H1 (cell line): ENCODE results near the gene ANKH. TPM values are rescaled to one million over a fixed set of nuclear protein-coding genes. Genes with fewer than 3 reads are reported as not detected.

Experiments used
- CTCF ChIA-PET: fragments of 300-600 bp; sonication (Branson Sonifier 250); formaldehyde crosslinking; loops from one replicate; lab custom pipeline; 2021; ENCODE audit not compliant: partially characterized antibody; lab: Charles Lee
- POLR2A ChIA-PET: fragments of 300-600 bp; sonication (Branson Sonifier 250); formaldehyde crosslinking; loops from one replicate; lab custom pipeline; 2021; ENCODE audit warnings: inconsistent platforms; ENCODE audit not compliant: partially characterized antibody; lab: Charles Lee
- DNase-seq, 2 experiments: peaks; one replicate each; pipeline versions ENCODE4 v3.0.0 to v3.0.0-alpha.2; 2010 to 2022; ENCODE audit warnings: low spot score in 2 of 2, low read depth in 1 of 2, mixed read lengths in 1 of 2
- FAIRE-seq: peaks from 2 replicates; lab custom pipeline; 2011; peaks lifted over from hg19 to GRCh38; lab: Jason Lieb, UNC
- H2AFZ ChIP-seq: 2 replicates; pipeline ENCODE4 v1.8.1; 2012; ENCODE audit warnings: low read length, inconsistent platforms
- H2AK5ac ChIP-seq: 2 replicates; pipeline ENCODE4 v1.6.1; 2013; ENCODE audit warnings: low read depth, low read length
- H2BK120ac ChIP-seq: replicated peaks from 2 replicates; pipeline ENCODE3; 2013; ENCODE audit warnings: low read depth, low read length, inconsistent platforms
- H2BK12ac ChIP-seq: 2 replicates; pipeline ENCODE4 v1.6.1; 2013; ENCODE audit warnings: low read depth, low read length
- H2BK15ac ChIP-seq: 2 replicates; pipeline ENCODE4 v1.6.1; 2013; ENCODE audit warnings: low read length
- H2BK20ac ChIP-seq: 2 replicates; pipeline ENCODE4 v1.6.1; 2013; ENCODE audit warnings: low read length
- H2BK5ac ChIP-seq: 2 replicates; pipeline ENCODE4 v1.6.1; 2013; ENCODE audit warnings: low read depth, low read length
- H3K14ac ChIP-seq: 2 replicates; pipeline ENCODE4 v1.6.1; 2013; ENCODE audit warnings: inconsistent platforms; ENCODE audit not compliant: insufficient read length
- H3K18ac ChIP-seq: 2 replicates; pipeline ENCODE4 v1.6.1; 2013; ENCODE audit warnings: low read length; ENCODE audit errors: extremely low read depth
- H3K23ac ChIP-seq: 2 replicates; pipeline ENCODE4 v1.6.1; 2013; ENCODE audit warnings: inconsistent platforms; ENCODE audit not compliant: insufficient read length
- H3K23me2 ChIP-seq: 2 replicates; pipeline ENCODE4 v1.6.1; 2013; ENCODE audit warnings: low read depth, low read length
- H3K27ac ChIP-seq: 2 replicates; pipeline ENCODE4 v1.6.1; 2011; ENCODE audit warnings: low read depth, low read length, inconsistent platforms
- H3K27me3 ChIP-seq, 4 experiments: replicated peaks in 1 of 4; 1 replicate in 1 of 4; 2 replicates in 3 of 4; pipeline versions ENCODE4 v1.6.1 to v1.8.1; 2011 to 2013; ENCODE audit warnings: low read length in 3 of 4, mild to moderate bottlenecking in 3 of 4, inconsistent platforms in 2 of 4, mixed read lengths in 2 of 4, moderate library complexity in 1 of 4; ENCODE audit not compliant: control insufficient read depth in 3 of 4, insufficient read depth in 3 of 4; ENCODE audit errors: extremely low read depth in 1 of 4
- H3K36me3 ChIP-seq, 4 experiments: 2 replicates each; pipeline versions ENCODE4 v1.6.1 to v1.8.1; 2011 to 2013; ENCODE audit warnings: mild to moderate bottlenecking in 4 of 4, low read length in 3 of 4, moderate library complexity in 2 of 4, control low read depth in 1 of 4, inconsistent platforms in 1 of 4; ENCODE audit not compliant: insufficient read depth in 4 of 4, control insufficient read depth in 2 of 4
- H3K4ac ChIP-seq: replicated peaks from 2 replicates; pipeline ENCODE3; 2013; ENCODE audit warnings: low read length, low read depth, mixed read lengths, inconsistent platforms; ENCODE audit not compliant: insufficient read length
- H3K4me1 ChIP-seq, 4 experiments: replicated peaks in 1 of 4; 1 replicate in 1 of 4; 2 replicates in 3 of 4; pipeline versions ENCODE4 v1.6.1 to v1.8.1; 2011 to 2013; ENCODE audit warnings: low read length in 3 of 4, inconsistent platforms in 2 of 4, mixed read lengths in 1 of 4; ENCODE audit not compliant: insufficient read depth in 4 of 4, control insufficient read depth in 3 of 4
- H3K4me2 ChIP-seq, 2 experiments: 2 replicates each; pipeline versions ENCODE4 v1.6.1 to v1.8.1; 2011 to 2013; ENCODE audit warnings: low read depth in 2 of 2, low read length in 2 of 2, control low read depth in 1 of 2, inconsistent platforms in 1 of 2, mild to moderate bottlenecking in 1 of 2; ENCODE audit not compliant: insufficient read depth in 1 of 2
- H3K4me3 ChIP-seq, 4 experiments: fragments of 200-600, 300-600 bp in 1 of 4; sonication (generic), shearing (Covaris generic), sonication (Bioruptor Twin) in 1 of 4; 2 replicates each; pipeline versions ENCODE4 v1.5.1 to v1.8.1; 2011 to 2016; ENCODE audit warnings: low read length in 4 of 4, low read depth in 3 of 4, control low read depth in 2 of 4, inconsistent platforms in 2 of 4, mild to moderate bottlenecking in 2 of 4, mixed read lengths in 1 of 4, moderate library complexity in 1 of 4; ENCODE audit not compliant: insufficient read depth in 2 of 4; ENCODE audit errors: extremely low read depth in 1 of 4
- H3K56ac ChIP-seq: replicated peaks from 2 replicates; pipeline ENCODE3; 2013; ENCODE audit warnings: low read depth, mild to moderate bottlenecking, mixed read lengths, low read length, inconsistent platforms; ENCODE audit not compliant: insufficient read length
- H3K79me1 ChIP-seq: 2 replicates; pipeline ENCODE4 v1.6.1; 2013; ENCODE audit warnings: low read depth, low read length, control low read depth
- H3K79me2 ChIP-seq, 2 experiments: 2 replicates each; pipeline versions ENCODE4 v1.6.1 to v1.8.1; 2012 to 2013; ENCODE audit warnings: low read length in 2 of 2, mild to moderate bottlenecking in 2 of 2, inconsistent platforms in 1 of 2; ENCODE audit not compliant: insufficient read depth in 2 of 2, control insufficient read depth in 1 of 2
- H3K9ac ChIP-seq, 4 experiments: replicated peaks in 1 of 4; 1 replicate in 1 of 4; 2 replicates in 3 of 4; pipeline versions ENCODE4 v1.6.1 to v1.8.1; 2011 to 2013; ENCODE audit warnings: low read depth in 3 of 4, low read length in 3 of 4, control low read depth in 2 of 4, mild to moderate bottlenecking in 2 of 4, moderate library complexity in 2 of 4, inconsistent platforms in 1 of 4; ENCODE audit errors: extremely low read depth in 1 of 4
- H3K9me3 ChIP-seq, 2 experiments: 2 replicates each; pipeline versions ENCODE4 v1.6.1 to v1.8.1; 2012 to 2013; ENCODE audit warnings: mild to moderate bottlenecking in 2 of 2, moderate library complexity in 2 of 2, control low read depth in 1 of 2, inconsistent platforms in 1 of 2, low read depth in 1 of 2, low read length in 1 of 2, mixed read lengths in 1 of 2; ENCODE audit not compliant: insufficient read depth in 2 of 2
- H4K20me1 ChIP-seq, 2 experiments: replicated peaks in 1 of 2; 2 replicates each; pipeline versions ENCODE3 to v1.8.1; 2011 to 2013; ENCODE audit warnings: inconsistent platforms in 2 of 2, low read length in 2 of 2, mild to moderate bottlenecking in 1 of 2; ENCODE audit not compliant: insufficient read depth in 2 of 2, control insufficient read depth in 1 of 2
- H4K5ac ChIP-seq: 2 replicates; pipeline ENCODE4 v1.6.1; 2013; ENCODE audit warnings: low read length, low read depth, mixed read lengths, inconsistent platforms; ENCODE audit not compliant: insufficient read length
- H4K8ac ChIP-seq: 2 replicates; pipeline ENCODE4 v1.8.0; 2013; ENCODE audit warnings: mild to moderate bottlenecking, moderate library complexity, low read length, inconsistent platforms; ENCODE audit not compliant: insufficient read depth; ENCODE audit errors: extremely low read depth
- H4K91ac ChIP-seq: replicated peaks from 2 replicates; pipeline ENCODE3; 2013; ENCODE audit warnings: low read length, mixed read lengths, inconsistent platforms; ENCODE audit not compliant: insufficient read length
- CHD1 ChIP-seq: IDR thresholded peaks from 2 replicates; pipeline ENCODE4 v1.6.1; 2012; ENCODE audit warnings: low read depth, low read length, improper control_type of control experiment
- CHD2 ChIP-seq: IDR thresholded peaks from 2 replicates; pipeline ENCODE4 v1.6.1; 2012; ENCODE audit warnings: low read length, improper control_type of control experiment
- CREB1 ChIP-seq: IDR thresholded peaks from 2 replicates; pipeline ENCODE4 v1.6.1; 2012; ENCODE audit warnings: inconsistent platforms
- POU5F1 ChIP-seq: IDR thresholded peaks from 2 replicates; pipeline ENCODE4 v1.6.1; 2011; ENCODE audit warnings: low read depth, mild to moderate bottlenecking, low read length, moderate library complexity
- RAD21 ChIP-seq, 2 experiments: IDR thresholded peaks in 1 of 2; conservative IDR thresholded peaks in 1 of 2; 2 replicates each; pipeline ENCODE4 v1.6.1; 2011; ENCODE audit warnings: low read depth in 2 of 2, low read length in 2 of 2, improper control_type of control experiment in 1 of 2, inconsistent platforms in 1 of 2, mild to moderate bottlenecking in 1 of 2, moderate library complexity in 1 of 2
- RNF2 ChIP-seq: fragments of 200-900, 300-1000 bp; sonication (generic); IDR thresholded peaks from 2 replicates; pipeline ENCODE4 v1.7.1; 2016; ENCODE audit warnings: borderline replicate concordance, low read depth, mild to moderate bottlenecking, antibody characterized with exemption, low read length; ENCODE audit not compliant: poor library complexity, severe bottlenecking; ENCODE audit errors: missing control alignments
- RXRA ChIP-seq: IDR thresholded peaks from 2 replicates; pipeline ENCODE4 v1.6.1; 2011; ENCODE audit warnings: low read depth, mild to moderate bottlenecking, low read length, moderate library complexity; ENCODE audit not compliant: insufficient read depth
- SIRT6 ChIP-seq: IDR thresholded peaks from one replicate; pipeline ENCODE4 v1.7.1; 2012; ENCODE audit warnings: low read length, inconsistent platforms
- SP2 ChIP-seq: IDR thresholded peaks from 2 replicates; pipeline ENCODE4 v1.6.1; 2012; ENCODE audit warnings: mild to moderate bottlenecking, low read length, inconsistent platforms
- TAF1 ChIP-seq: IDR thresholded peaks from 2 replicates; pipeline ENCODE4 v1.6.1; 2011; ENCODE audit warnings: mild to moderate bottlenecking, low read depth, low read length
- TAF7 ChIP-seq: optimal IDR thresholded peaks from 2 replicates; pipeline ENCODE3; 2011; ENCODE audit warnings: low read depth, mild to moderate bottlenecking, inconsistent platforms, low read length, moderate library complexity, borderline replicate concordance
- WGBS, 2 experiments: shearing (Covaris generic) in 1 of 2; methylation state at CpG; one replicate each; pipeline versions ENCODE4 v1.1.6 to v1.1.7; 2013 to 2015; ENCODE audit warnings: low lambda C conversion rate in 2 of 2, mixed read lengths in 2 of 2, inconsistent platforms in 1 of 2, low coverage in 1 of 2, missing lambda C conversion rate in 1 of 2; ENCODE audit not compliant: insufficient replicate concordance in 2 of 2, insufficient coverage in 1 of 2, insufficient read length in 1 of 2; ENCODE audit errors: extremely low coverage in 1 of 2, missing lambda C conversion rate in 1 of 2; 5-methylcytosine and 5-hydroxymethylcytosine counted together
- polyA plus RNA-seq, 7 experiments: library from polyadenylated mRNA; depleted of rRNA in 3 of 7; stranded (reverse) in 5 of 7; unstranded in 2 of 7; fragments of >200 nt in 5 of 7; fragments of 200-250 nt in 2 of 7; gene quantifications; 1 replicate in 5 of 7; 2 replicates in 1 of 7; 4 replicates in 1 of 7; pipeline versions ENCODE4 v1.2.1 to v1.2.3, GENCODE V29; 2011 to 2013; ENCODE audit warnings: missing spikeins in 2 of 7, mixed read lengths in 2 of 7
- total RNA-seq: library from RNA; stranded (reverse); fragmentation: NEBNext Ultra II Directional; extraction: Animal tissue kit (Norgen Biotek cat#: 25700); gene quantifications from 2 replicates; pipeline ENCODE4 v1.2.1, GENCODE V29; 2021
- TF ChIP-seq, protein P1 (sequence below), 3 experiments: IDR thresholded peaks; 1 replicate in 2 of 3; 2 replicates in 1 of 3; pipeline versions ENCODE4 v1.5.1 to v1.6.1; 2011; ENCODE audit warnings: low read length in 3 of 3, mild to moderate bottlenecking in 3 of 3, inconsistent platforms in 2 of 3, low read depth in 1 of 3, moderate library complexity in 1 of 3; ENCODE audit not compliant: insufficient read depth in 1 of 3; ENCODE audit errors: control extremely low read depth in 1 of 3

ANKH gene
- total and polyA plus RNA-seq, 2 of the 8 experiments (the other 6 are each of a cell fraction or from before 2014, with no cell fraction given): 5.3 to 13.0 TPM

DNA sequence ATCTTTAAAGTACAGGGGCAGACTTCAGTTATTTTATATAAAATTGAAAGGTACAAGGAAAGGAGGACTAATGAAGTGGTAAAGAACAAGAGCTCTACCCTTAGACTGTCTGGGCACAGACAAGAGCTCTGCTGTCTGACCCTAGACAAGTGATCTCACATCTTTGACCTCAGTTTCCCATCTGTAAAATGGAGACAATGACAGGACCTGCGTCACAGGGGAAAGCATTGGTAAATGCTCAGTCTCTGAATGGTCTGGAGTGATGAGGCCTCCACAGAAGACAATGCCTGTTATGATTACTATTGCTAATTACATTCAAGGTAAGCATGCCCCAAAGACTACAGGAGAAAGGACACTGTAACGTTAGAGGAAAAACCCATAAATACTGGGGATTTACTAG, 37.5 kb downstream of the ANKH start:
- Histone ChIP-seq H3K27ac (no peak overlapping the region), H2BK12ac (no peak overlapping the region), H3K18ac (no peak overlapping the region), H4K91ac (no peak overlapping the region), H3K27me3 (no peaks in the 10 kb centered on the region), H3K4me2 (no peak overlapping the region), H3K79me1 (no peaks in the 10 kb centered on the region), H4K5ac (no peak overlapping the region), H2AFZ (no peak overlapping the region), H3K23ac (no peak overlapping the region), H3K23me2 (no peaks in the 10 kb centered on the region), H3K9ac (no peak overlapping the region), H3K36me3 (no peaks in the 10 kb centered on the region), H3K4me3 (no peak overlapping the region), H3K56ac (no peak overlapping the region), H3K4me1 (no peaks in the 10 kb centered on the region), H4K20me1 (no peaks in the 10 kb centered on the region), H2BK120ac (no peak overlapping the region), H2BK5ac (no peak overlapping the region), H4K8ac (no peak overlapping the region), H3K4ac (no peak overlapping the region), H2BK15ac (no peak overlapping the region), H2BK20ac (no peak overlapping the region), H3K14ac (no peak overlapping the region), H3K79me2 (no peaks in the 10 kb centered on the region), H3K9me3 (no peaks in the 10 kb centered on the region), H2AK5ac (no peak overlapping the region)
- ChIA-PET CTCF (interaction anchor here (1.0 to 1.6 kb wide), 4 partner anchors 16 to 148 kb away, joined by 3 to 6 read pairs (median 4); no protein-coding TSS in a partner anchor), POLR2A (no interaction called here)
- no peak for FAIRE-seq
- no peak for DNase-seq
- whole genome bisulfite sequencing, 2 experiments: 83% methylated on average over 2 of the region's 2 CpGs; no CpG with 5 or more reads in 1 of the 2 experiments
- TF ChIP-seq, protein P1, sequence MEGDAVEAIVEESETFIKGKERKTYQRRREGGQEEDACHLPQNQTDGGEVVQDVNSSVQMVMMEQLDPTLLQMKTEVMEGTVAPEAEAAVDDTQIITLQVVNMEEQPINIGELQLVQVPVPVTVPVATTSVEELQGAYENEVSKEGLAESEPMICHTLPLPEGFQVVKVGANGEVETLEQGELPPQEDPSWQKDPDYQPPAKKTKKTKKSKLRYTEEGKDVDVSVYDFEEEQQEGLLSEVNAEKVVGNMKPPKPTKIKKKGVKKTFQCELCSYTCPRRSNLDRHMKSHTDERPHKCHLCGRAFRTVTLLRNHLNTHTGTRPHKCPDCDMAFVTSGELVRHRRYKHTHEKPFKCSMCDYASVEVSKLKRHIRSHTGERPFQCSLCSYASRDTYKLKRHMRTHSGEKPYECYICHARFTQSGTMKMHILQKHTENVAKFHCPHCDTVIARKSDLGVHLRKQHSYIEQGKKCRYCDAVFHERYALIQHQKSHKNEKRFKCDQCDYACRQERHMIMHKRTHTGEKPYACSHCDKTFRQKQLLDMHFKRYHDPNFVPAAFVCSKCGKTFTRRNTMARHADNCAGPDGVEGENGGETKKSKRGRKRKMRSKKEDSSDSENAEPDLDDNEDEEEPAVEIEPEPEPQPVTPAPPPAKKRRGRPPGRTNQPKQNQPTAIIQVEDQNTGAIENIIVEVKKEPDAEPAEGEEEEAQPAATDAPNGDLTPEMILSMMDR (IDR thresholded peaks at IDR 0.05; ENCODE audit: control extremely low read depth in 1 of 3, insufficient read depth in 1 of 3, low read depth in 1 of 3, low read length in 3 of 3): no peak
- TF ChIP-seq SP2 (no peak), CHD1 (no peak), RAD21 (IDR thresholded peaks at IDR 0.05 in 1 of 2, conservative IDR thresholded peaks at IDR 0.05 in 1 of 2; ENCODE audit: low read depth in 2 of 2, low read length in 2 of 2) (no peak), SIRT6 (no peak), TAF1 (no peak), RNF2 (no peak), RXRA (no peak), CREB1 (no peak), TAF7 (no peak), POU5F1 (no peak), CHD2 (no peak)
